ENCODE measurements around the gene CNTF.
"Not testable (repeated sequence)": the region's sequence is repeated elsewhere in the genome, so short reads cannot be mapped to it uniquely, and the experiment has no call there.

The CNTF gene, protein sequence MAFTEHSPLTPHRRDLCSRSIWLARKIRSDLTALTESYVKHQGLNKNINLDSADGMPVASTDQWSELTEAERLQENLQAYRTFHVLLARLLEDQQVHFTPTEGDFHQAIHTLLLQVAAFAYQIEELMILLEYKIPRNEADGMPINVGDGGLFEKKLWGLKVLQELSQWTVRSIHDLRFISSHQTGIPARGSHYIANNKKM
- 1.2 to 1.8 (median 1.6) reads per million in 3 donors for total RNA-seq

DNA sequence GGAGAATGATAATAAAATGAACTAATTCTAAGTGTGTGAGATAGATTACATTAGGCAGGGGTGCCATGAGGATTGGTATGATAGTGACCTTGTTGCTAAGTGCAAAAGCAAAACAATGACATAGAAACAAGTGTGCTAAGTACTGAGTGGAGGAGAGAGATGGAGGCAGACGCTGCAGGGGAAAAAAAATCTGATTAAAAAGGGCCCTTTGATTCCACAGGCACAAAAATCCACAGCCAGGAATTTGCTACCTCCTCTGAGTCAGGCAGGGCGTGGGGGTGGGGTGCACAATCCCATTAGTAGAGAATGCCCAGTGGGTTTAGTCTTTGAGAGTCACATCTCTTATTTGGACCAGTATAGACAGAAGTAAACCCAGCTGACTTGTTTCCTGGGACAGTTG is at the start of gene CNTF:
Gene CNTF, plus strand, starts transcription at position 322 of the 400 bp plus-strand sequence. CDS start 88 bp downstream, outside the sequence.
- Histone ChIP-seq H3K27me3 (replicated peaks; ENCODE audit: control insufficient read depth, insufficient read depth, low read length, poor library complexity, severe bottlenecking) (no peaks in the 10 kb centered on the region), H3K9me3 (ENCODE audit: control insufficient read depth, low read length) (no peaks in the 10 kb centered on the region), H3K27ac (ENCODE audit: insufficient read depth, low read length, poor library complexity, severe bottlenecking) (no peak within 1 kb of the TSS), H3K36me3 (ENCODE audit: control insufficient read depth, insufficient read depth, low read length) (peaks cover 54% of the 10 kb centered on the region), H3K4me3 (ENCODE audit: insufficient read depth, low read depth, low read length, poor library complexity, severe bottlenecking) (no peak within 1 kb of the TSS), H3K4me1 (ENCODE audit: control insufficient read depth, insufficient read depth, low read length, poor library complexity, severe bottlenecking) (no peaks in the 10 kb centered on the region)
- no peak for DNase-seq

DNA sequence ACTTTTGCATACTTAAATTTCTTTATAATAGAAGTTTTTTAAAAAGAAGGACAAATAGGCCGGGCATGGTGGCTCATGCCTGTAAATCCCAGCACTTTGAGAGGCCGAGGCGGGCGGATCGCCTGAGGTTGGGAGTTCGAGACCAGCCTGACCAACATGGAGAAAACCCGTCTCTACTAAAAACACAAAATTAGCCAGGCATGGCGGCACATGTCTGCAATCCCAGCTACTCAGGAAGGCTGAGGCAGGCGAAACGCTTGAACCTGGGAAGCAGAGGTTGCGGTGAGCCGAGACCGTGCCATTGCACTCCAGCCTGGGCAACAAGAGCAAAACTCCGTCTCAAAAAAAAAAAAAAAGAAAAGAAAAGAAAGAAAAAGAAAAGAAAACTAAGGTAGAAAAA is 49.6 kb upstream of the CNTF start:
- H3K27ac ChIP-seq (ENCODE audit: insufficient read depth, low read length, poor library complexity, severe bottlenecking), result peak overlapping the region; percentile 99
- DNase-seq; H3K27me3 ChIP-seq (replicated peaks; ENCODE audit: control insufficient read depth, insufficient read depth, low read length, poor library complexity, severe bottlenecking); H3K9me3 ChIP-seq (ENCODE audit: control insufficient read depth, low read length): not testable (repeated sequence)
- peak overlapping the region; percentile 54 for H3K4me3 ChIP-seq (ENCODE audit: insufficient read depth, low read depth, low read length, poor library complexity, severe bottlenecking)
- H3K4me1 ChIP-seq (ENCODE audit: control insufficient read depth, insufficient read depth, low read length, poor library complexity, severe bottlenecking), result peaks cover 35% of the 10 kb centered on the region
- peaks cover 19% of the 10 kb centered on the region for H3K36me3 ChIP-seq (ENCODE audit: control insufficient read depth, insufficient read depth, low read length)

DNA sequence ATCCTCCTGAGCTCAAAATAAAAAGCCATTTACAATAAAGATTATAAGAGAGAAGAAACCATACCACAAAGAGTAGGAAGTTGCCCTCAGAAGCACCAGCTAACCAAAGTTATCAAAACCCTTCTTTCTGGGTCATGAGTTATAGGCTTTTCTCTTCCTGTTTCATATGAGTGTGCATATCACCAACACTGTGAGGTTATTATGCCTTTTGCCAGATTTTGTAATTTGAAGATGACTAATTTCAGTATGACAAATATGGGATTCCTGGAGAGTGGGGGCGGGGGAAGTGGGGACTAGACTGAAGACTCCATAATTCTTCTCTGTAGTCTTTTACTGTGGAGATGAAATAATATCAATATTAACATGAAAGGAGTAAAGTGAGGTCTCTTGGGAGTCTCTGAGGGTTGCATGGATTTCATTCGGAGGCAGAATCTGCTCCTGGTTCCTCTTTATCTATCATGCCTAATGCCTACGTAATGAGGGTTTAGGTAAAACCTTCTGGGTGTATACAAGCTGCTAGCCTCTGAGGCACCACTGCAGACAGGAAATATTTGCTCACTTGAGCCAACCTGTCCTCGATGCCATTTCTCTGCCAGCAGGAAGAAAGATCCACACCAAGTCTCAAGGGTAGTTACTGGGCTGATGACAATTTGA is 48.9 kb upstream of the CNTF start:
- no peaks in the 10 kb centered on the region for H3K27me3 ChIP-seq (replicated peaks; ENCODE audit: control insufficient read depth, insufficient read depth, low read length, poor library complexity, severe bottlenecking)
- peaks cover 17% of the 10 kb centered on the region for H3K36me3 ChIP-seq (ENCODE audit: control insufficient read depth, insufficient read depth, low read length)
- H3K4me3 ChIP-seq (ENCODE audit: insufficient read depth, low read depth, low read length, poor library complexity, severe bottlenecking), result peak overlapping the region; percentile 54
- H3K27ac ChIP-seq (ENCODE audit: insufficient read depth, low read length, poor library complexity, severe bottlenecking), result peak overlapping the region; percentile 99
- no peaks in the 10 kb centered on the region for H3K9me3 ChIP-seq (ENCODE audit: control insufficient read depth, low read length)
- peaks cover 31% of the 10 kb centered on the region for H3K4me1 ChIP-seq (ENCODE audit: control insufficient read depth, insufficient read depth, low read length, poor library complexity, severe bottlenecking)
- peak; percentile 34 to 59 (median 48) for DNase-seq

DNA sequence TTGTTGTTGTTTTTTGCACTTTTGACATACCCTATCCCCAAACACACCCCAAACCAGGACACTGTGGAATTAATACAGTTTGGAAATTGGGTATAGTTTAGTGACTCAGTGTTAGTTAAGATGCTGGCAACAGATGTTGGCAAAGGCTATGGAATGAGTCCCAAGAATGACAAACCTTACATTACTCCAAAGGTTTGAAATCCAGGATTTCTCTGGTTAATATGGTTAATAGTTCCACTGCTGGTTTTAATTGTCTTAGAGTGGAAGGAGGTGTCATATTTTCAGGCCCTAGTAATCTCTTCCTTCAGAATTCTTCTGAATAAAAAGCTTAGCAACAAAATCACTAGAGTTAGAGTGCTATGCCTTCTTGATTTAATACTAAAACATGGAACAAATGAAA is 47.6 kb upstream of the CNTF start:
- H3K27ac ChIP-seq (ENCODE audit: insufficient read depth, low read length, poor library complexity, severe bottlenecking), result peak overlapping the region; percentile 99
- no peak for DNase-seq
- peaks cover 10% of the 10 kb centered on the region for H3K36me3 ChIP-seq (ENCODE audit: control insufficient read depth, insufficient read depth, low read length)
- no peaks in the 10 kb centered on the region for H3K9me3 ChIP-seq (ENCODE audit: control insufficient read depth, low read length)
- peaks cover 31% of the 10 kb centered on the region for H3K4me1 ChIP-seq (ENCODE audit: control insufficient read depth, insufficient read depth, low read length, poor library complexity, severe bottlenecking)
- H3K27me3 ChIP-seq (replicated peaks; ENCODE audit: control insufficient read depth, insufficient read depth, low read length, poor library complexity, severe bottlenecking), result no peaks in the 10 kb centered on the region
- H3K4me3 ChIP-seq (ENCODE audit: insufficient read depth, low read depth, low read length, poor library complexity, severe bottlenecking), result peak overlapping the region; percentile 54

DNA sequence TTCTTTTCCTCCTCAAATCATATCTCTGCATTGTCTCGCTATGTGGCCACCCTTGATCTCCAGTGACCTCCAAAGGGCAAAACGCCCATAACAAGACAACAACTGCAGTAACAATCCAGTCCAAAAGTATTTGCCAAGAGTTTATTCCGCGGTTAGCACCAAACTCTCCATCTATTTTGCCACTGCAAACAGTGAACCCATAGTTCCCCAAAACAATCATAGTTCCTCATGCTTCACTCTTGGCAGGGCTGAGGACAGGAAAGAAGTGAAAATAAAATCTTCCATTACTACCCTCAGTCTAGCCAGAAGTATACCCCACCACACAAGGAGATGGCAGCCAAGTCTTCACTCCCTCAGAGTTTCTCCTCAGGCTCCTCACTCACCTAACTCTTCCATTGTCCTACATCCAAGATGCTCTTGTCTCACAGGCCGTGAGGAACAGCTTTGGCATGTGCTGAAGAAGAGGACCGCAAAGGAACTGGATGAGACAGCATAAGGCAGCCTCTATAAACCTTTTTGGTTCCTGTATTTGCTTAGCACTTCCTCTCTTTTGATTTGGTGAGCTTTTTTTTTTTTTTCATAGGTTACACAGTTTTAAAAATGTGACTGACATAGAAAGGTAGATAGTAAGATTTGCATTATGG is 47.0 kb upstream of the CNTF start, which contains the start of gene LPXN:
Gene LPXN, minus strand, starts transcription at position 480 of the 644 bp plus-strand sequence. Its CDS starts 84 bp downstream, at position 396.
- peaks cover 7% of the 10 kb centered on the region for H3K36me3 ChIP-seq (ENCODE audit: control insufficient read depth, insufficient read depth, low read length)
- H3K27ac ChIP-seq (ENCODE audit: insufficient read depth, low read length, poor library complexity, severe bottlenecking), result peak within 1 kb of the TSS; percentile 99
- no peaks in the 10 kb centered on the region for H3K27me3 ChIP-seq (replicated peaks; ENCODE audit: control insufficient read depth, insufficient read depth, low read length, poor library complexity, severe bottlenecking)
- H3K9me3 ChIP-seq (ENCODE audit: control insufficient read depth, low read length), result no peaks in the 10 kb centered on the region
- peak within 1 kb of the TSS; percentile 72 for H3K4me3 ChIP-seq (ENCODE audit: insufficient read depth, low read depth, low read length, poor library complexity, severe bottlenecking)
- H3K4me1 ChIP-seq (ENCODE audit: control insufficient read depth, insufficient read depth, low read length, poor library complexity, severe bottlenecking), result peaks cover 34% of the 10 kb centered on the region
- peak; percentile 36 to 54 (median 43) for DNase-seq

DNA sequence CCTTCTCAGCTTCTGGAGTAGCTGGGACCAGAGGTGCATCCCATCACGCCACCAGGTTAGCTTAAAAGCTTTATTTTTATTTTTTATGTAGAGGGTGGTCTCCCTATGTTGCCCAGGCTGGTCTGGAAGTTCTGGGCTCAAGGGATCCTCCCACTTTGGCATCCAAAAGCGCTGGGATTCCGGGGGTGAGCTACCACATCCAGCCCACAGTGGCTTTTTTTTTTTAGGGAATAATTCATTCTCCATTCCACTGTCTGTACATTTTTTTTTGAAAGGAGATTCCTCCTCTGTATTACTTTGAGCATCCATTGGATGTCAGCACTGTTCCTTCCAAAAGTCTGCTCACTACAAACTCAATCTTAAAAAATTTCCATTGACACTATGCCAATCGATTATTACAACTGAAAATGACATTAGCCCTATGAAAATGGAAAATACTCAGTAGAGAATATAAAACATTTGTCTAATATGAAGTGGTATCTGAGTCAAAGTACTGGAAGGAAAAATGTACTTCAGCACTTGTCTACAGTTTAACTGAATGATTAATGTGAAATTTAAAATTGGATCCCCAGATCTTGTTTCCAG is 45.5 kb upstream of the CNTF start:
- Histone ChIP-seq H3K4me1 (ENCODE audit: control insufficient read depth, insufficient read depth, low read length, poor library complexity, severe bottlenecking) (peaks cover 42% of the 10 kb centered on the region), H3K27me3 (replicated peaks; ENCODE audit: control insufficient read depth, insufficient read depth, low read length, poor library complexity, severe bottlenecking) (no peaks in the 10 kb centered on the region)
- DNase-seq, result no peak

DNA sequence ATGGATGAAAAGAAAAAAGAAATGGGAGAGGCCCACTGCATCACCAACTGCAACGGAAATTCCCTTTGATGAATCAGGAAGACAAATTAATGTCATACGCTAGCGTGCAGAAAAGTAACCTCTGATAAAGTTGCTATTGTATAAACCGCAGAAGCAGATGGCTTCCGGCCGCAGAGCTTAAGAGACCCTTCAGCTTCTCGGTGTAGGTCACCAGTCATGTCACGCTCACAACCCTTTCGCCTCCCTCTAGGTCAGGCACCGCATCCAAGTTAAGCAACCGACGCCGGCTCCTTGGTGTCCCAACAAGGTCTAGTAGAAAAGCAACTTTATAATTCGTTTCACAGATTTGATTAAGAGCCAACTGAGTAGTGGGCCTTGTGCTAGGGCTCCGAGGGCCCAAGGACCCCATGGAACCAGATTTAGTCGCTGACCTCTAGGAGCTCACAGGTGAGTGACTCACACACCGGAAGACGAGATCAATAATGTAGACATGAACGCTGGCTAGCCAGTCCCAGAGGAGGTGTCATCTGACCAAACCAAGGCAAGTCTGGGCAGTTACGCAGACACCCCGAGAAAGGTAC is 44.8 kb upstream of the CNTF start:
- Histone ChIP-seq H3K4me1 (ENCODE audit: control insufficient read depth, insufficient read depth, low read length, poor library complexity, severe bottlenecking) (peaks cover 38% of the 10 kb centered on the region), H3K36me3 (ENCODE audit: control insufficient read depth, insufficient read depth, low read length) (peaks cover 3% of the 10 kb centered on the region), H3K27me3 (replicated peaks; ENCODE audit: control insufficient read depth, insufficient read depth, low read length, poor library complexity, severe bottlenecking) (no peaks in the 10 kb centered on the region), H3K9me3 (ENCODE audit: control insufficient read depth, low read length) (no peaks in the 10 kb centered on the region), H3K27ac (ENCODE audit: insufficient read depth, low read length, poor library complexity, severe bottlenecking) (peak overlapping the region; percentile 99), H3K4me3 (ENCODE audit: insufficient read depth, low read depth, low read length, poor library complexity, severe bottlenecking) (peak overlapping the region; percentile 72)
- DNase-seq, result peak; percentile 79 to 84 (median 79)

More for the DNA sequence above, 45.5 kb upstream of the CNTF start:
- Histone ChIP-seq H3K4me3 (ENCODE audit: insufficient read depth, low read depth, low read length, poor library complexity, severe bottlenecking) (peak overlapping the region; percentile 72), H3K9me3 (ENCODE audit: control insufficient read depth, low read length) (no peaks in the 10 kb centered on the region), H3K27ac (ENCODE audit: insufficient read depth, low read length, poor library complexity, severe bottlenecking) (peak overlapping the region; percentile 99), H3K36me3 (ENCODE audit: control insufficient read depth, insufficient read depth, low read length) (peaks cover 3% of the 10 kb centered on the region)

DNA sequence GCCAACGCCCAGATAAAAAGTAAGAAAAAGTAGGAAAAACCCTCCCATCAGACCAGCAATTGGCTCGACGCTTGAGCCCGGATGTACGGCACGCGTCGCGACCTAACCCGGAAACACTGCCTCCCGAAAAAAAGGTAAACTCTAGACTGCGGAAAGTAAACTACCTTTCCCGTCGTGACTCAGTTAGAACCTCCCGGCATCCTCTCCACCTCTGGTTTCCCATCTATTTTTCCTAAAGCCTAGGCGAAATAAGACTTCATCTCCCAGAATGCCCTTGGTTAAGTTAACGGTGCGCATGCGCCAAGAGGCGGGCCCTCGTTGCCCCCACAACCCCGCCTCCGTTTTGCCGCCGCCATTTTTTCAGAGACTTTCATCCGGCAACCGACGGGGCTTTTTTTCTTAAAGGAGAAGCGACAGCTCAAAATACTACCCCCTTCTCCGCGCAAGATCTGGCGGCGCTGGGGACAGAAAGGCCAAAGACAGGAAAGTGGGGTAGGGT is 44.3 kb upstream of the CNTF start:
- DNase-seq, result peak; percentile 88 to 92 (median 92)
- Histone ChIP-seq H3K36me3 (ENCODE audit: control insufficient read depth, insufficient read depth, low read length) (peaks cover 3% of the 10 kb centered on the region), H3K9me3 (ENCODE audit: control insufficient read depth, low read length) (no peaks in the 10 kb centered on the region), H3K4me1 (ENCODE audit: control insufficient read depth, insufficient read depth, low read length, poor library complexity, severe bottlenecking) (peaks cover 36% of the 10 kb centered on the region), H3K27ac (ENCODE audit: insufficient read depth, low read length, poor library complexity, severe bottlenecking) (peak overlapping the region; percentile 99), H3K4me3 (ENCODE audit: insufficient read depth, low read depth, low read length, poor library complexity, severe bottlenecking) (peak overlapping the region; percentile 72), H3K27me3 (replicated peaks; ENCODE audit: control insufficient read depth, insufficient read depth, low read length, poor library complexity, severe bottlenecking) (no peaks in the 10 kb centered on the region)

DNA sequence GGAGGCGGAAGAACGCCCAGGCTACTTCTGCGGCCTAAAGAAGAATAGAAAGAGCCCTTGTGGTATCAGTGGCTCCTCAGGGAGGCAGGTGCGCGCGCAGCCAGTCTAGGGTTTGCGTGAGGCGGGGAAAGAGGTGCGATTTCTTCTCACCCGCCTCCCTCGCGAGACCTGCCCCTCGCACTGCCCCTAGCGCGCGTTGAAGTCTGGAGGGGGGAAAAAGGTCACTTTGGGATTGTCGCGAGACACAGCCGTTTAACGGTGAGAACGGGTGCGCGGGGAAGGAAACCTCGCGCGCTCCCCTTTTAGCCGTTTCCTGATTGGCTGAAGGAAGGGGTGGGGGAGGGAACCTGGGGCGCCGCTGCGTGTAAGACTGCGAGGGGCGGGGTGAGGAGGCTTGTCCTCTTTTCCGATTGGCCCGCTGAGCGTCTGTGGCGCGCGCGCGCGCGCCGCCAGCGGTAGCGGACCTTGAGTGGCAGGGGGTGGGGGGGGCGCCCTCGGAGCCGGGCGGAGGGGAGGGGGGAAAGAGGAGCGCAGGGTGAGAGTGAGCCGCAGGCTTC is 43.8 kb upstream of the CNTF start, which contains the start of gene ZFP91:
Gene ZFP91, plus strand, starts transcription at position 429 of the 557 bp plus-strand sequence. CDS start 219 bp downstream, outside the sequence.
- Histone ChIP-seq H3K27ac (ENCODE audit: insufficient read depth, low read length, poor library complexity, severe bottlenecking) (peak within 1 kb of the TSS; percentile 99), H3K9me3 (ENCODE audit: control insufficient read depth, low read length) (no peaks in the 10 kb centered on the region), H3K4me1 (ENCODE audit: control insufficient read depth, insufficient read depth, low read length, poor library complexity, severe bottlenecking) (peaks cover 36% of the 10 kb centered on the region), H3K36me3 (ENCODE audit: control insufficient read depth, insufficient read depth, low read length) (peaks cover 3% of the 10 kb centered on the region), H3K27me3 (replicated peaks; ENCODE audit: control insufficient read depth, insufficient read depth, low read length, poor library complexity, severe bottlenecking) (no peaks in the 10 kb centered on the region), H3K4me3 (ENCODE audit: insufficient read depth, low read depth, low read length, poor library complexity, severe bottlenecking) (peak within 1 kb of the TSS; percentile 92)
- DNase-seq, result peak; percentile 95 to 97 (median 96)

All from effector memory CD4-positive, alpha-beta T cell (primary cell).